Duodenal mucosa (tissue), 2 donors: ENCODE measurements around the gene DLST.

Source experiments
- H3K27ac ChIP-seq: one replicate; pipeline ENCODE4 v1.7.0; 2013; ENCODE audit warnings: low read depth, low read length
- H3K27me3 ChIP-seq, 2 donors: one replicate each; pipeline ENCODE4 v1.7.0; 2013; ENCODE audit warnings: low read length in 2 of 2, control low read depth in 1 of 2; ENCODE audit not compliant: insufficient read depth in 2 of 2, control insufficient read depth in 1 of 2
- H3K36me3 ChIP-seq, 2 donors: one replicate each; pipeline ENCODE4 v1.7.0; 2013; ENCODE audit warnings: low read length in 2 of 2, control low read depth in 1 of 2; ENCODE audit not compliant: insufficient read depth in 2 of 2, control insufficient read depth in 1 of 2
- H3K4me1 ChIP-seq, 2 donors: one replicate each; pipeline ENCODE4 v1.7.0; 2013; ENCODE audit warnings: low read length in 2 of 2, control low read depth in 1 of 2; ENCODE audit not compliant: insufficient read depth in 2 of 2, control insufficient read depth in 1 of 2
- H3K4me3 ChIP-seq, 2 donors: one replicate each; pipeline ENCODE4 v1.7.0; 2013; ENCODE audit warnings: low read length in 2 of 2, low read depth in 1 of 2
- H3K9ac ChIP-seq, 2 donors: one replicate each; pipeline ENCODE4 v1.7.0; 2013; ENCODE audit warnings: low read length in 2 of 2, low read depth in 1 of 2
- H3K9me3 ChIP-seq, 2 donors: one replicate each; pipeline ENCODE4 v1.7.0; 2013; ENCODE audit warnings: low read length in 2 of 2, control low read depth in 1 of 2; ENCODE audit not compliant: control insufficient read depth in 1 of 2

The DLST gene

DNA sequence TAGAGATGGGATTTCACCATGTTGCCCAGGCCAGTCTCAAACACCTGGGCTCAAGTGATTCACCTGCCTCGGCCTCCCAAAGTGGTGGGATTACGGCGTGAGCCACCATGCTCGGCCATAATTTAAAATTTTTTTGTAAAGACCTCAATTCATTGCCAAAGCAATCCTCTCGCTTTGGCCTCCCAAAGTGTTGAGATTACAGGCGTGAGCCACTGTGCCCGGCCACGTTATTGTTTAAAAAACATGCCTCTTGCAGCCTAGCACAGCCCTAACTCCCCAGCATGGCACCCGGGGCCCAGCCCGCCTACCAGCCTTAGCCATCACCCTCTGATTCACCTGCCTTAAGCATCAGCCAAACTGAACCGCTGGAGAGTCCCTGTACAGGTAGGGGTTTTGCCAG lies 54.4 kb downstream of the DLST start:
- Histone ChIP-seq H3K27me3 (no peaks in the 10 kb centered on the region), H3K9ac (no peak overlapping the region), H3K9me3 (peaks cover 0 to 5% of the 10 kb centered on the region in 2 donors), H3K27ac (no peak overlapping the region), H3K36me3 (no peaks in the 10 kb centered on the region), H3K4me3 (no peak overlapping the region), H3K4me1 (peaks cover 7 to 22% of the 10 kb centered on the region in 2 donors)

DNA sequence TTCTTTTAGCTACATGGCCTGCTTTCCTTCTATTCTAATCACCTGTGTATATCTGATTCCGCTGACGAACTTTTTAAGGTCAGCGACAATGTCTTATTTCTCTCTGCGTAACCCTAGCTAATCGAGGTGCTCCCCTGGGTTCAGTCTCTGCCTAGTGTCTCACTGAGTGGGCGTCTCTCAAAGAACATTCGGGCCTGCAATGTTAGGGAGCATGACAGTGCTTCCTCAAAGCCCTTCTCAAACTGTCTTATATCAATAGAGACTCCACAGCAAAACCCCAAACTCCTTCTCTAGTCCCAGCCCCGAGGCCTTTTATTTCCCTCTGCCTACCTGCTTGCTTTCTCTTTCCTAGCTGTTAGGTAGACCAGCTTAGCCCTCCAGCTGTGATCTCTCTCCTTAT lies 55.0 kb downstream of the DLST start:
- H3K27me3 ChIP-seq = no peaks in the 10 kb centered on the region
- H3K9me3 ChIP-seq = peaks cover 0 to 5% of the 10 kb centered on the region in 2 donors
- H3K9ac ChIP-seq = no peak overlapping the region
- H3K36me3 ChIP-seq = no peaks in the 10 kb centered on the region
- no peak overlapping the region for H3K4me3 ChIP-seq
- H3K27ac ChIP-seq = no peak overlapping the region
- peaks cover 13 to 27% of the 10 kb centered on the region in 2 donors for H3K4me1 ChIP-seq

DNA sequence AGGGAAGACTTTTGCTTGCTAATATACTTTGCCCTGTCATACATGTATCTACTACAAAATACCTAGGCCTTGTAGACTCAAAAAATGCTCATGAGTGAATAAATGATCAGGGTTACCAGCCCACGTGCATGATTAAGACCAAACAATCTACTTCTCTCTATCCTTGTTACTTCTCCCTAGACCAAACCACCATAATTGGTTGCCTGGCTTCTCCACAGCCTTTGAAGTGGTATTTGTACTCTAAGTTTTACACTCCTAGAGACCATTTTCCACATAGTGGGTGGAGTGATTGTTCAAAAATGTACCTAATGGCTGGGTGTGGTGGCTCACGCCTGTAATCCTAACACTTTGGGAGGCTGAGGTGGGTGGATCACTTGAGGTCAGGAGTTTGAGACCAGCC lies 55.5 kb downstream of the DLST start:
- Histone ChIP-seq H3K27ac (no peak overlapping the region), H3K4me3 (no peak overlapping the region), H3K36me3 (no peaks in the 10 kb centered on the region), H3K27me3 (no peaks in the 10 kb centered on the region), H3K4me1 (peaks cover 17 to 32% of the 10 kb centered on the region in 2 donors), H3K9me3 (peaks cover 0 to 5% of the 10 kb centered on the region in 2 donors), H3K9ac (no peak overlapping the region)

DNA sequence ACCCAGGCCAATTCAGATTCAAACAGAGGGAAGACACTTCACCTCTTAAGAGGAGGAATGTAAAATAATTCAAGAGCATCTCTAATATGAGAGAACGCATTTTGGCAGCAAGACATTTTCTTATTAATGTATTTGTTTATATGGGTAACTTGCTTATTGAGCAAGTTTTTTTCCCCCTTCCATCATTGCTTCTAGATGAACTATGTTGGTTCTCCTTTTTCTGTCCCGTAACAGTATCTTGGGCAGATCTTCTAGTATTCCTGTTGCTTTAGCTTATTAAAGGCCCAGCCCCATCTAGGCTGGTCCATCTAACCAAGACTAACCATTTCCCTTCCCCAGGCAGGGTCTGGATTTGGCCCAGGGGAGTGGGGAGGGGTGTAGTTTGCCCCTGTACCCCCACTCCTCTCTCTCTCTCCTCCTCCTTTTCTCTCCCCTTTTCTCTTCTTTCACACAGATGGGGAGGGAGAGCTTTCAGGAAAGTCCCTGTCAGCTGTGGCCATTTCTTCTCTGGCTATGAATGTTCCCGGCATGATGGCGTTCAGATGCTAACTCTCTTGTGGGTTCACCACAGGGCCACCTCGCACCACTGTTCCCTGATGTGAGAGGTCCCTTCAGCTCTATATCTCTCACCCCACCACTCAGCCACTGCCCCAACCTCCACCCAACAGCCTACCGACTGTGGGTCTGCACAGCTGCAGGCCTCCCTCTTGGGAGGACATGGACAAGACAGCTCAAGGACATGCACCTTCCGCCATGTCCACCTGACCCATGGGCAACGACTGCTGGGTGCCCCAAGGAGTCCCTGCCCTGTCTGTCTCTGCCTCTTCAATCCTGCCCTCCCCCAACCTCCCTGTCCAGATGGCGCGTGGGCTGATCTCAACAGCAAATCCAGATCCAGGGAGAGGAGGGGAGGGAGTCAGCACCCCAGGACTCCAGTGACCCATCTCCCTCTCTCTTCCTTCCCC lies 57.1 kb downstream of the DLST start:
- Histone ChIP-seq H3K36me3 (no peaks in the 10 kb centered on the region), H3K4me1 (peaks cover 17 to 30% of the 10 kb centered on the region in 2 donors), H3K9ac (no peak overlapping the region), H3K27me3 (no peaks in the 10 kb centered on the region), H3K27ac (peak overlapping the region; percentile 72), H3K4me3 (no peak overlapping the region), H3K9me3 (peaks cover 0 to 5% of the 10 kb centered on the region in 2 donors)

DNA sequence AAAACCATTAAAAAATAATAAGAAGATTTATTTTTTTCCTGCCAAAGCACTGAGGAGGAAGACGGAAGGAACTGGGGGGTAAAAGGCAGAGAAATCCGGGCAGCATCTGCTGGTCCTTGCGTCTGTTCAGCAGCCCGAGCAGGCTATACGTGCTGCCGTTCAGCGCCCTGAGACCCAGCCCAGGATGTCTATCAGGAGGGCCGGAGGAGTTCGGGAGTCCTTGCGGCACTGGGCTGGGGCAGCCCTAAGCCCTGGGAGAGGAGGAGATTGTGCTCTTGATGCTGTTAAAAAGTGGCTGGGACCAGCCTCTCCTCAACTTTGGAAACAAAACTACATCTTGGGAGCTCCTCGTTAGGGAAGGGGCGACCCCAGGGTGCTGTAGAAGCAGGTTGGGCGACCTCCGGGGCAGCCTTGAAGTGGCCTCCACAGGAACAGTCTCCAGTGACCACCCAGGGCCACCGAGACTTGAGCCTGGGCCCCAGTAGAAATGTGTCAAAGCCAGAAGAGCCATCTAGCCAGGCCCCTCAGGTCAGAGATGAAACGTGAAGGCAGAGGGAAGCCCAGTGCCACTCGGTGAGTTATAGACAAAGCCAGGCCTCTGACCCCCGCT lies 59.3 kb downstream of the DLST start:
- Histone ChIP-seq H3K27ac (peak overlapping the region; percentile 28), H3K4me3 (peak overlapping the region; percentile 13 to 46), H3K9ac (peak overlapping the region; percentile 45 to 63), H3K9me3 (peaks cover 0 to 5% of the 10 kb centered on the region in 2 donors), H3K36me3 (no peaks in the 10 kb centered on the region), H3K4me1 (peaks cover 20 to 30% of the 10 kb centered on the region in 2 donors), H3K27me3 (no peaks in the 10 kb centered on the region)

DNA sequence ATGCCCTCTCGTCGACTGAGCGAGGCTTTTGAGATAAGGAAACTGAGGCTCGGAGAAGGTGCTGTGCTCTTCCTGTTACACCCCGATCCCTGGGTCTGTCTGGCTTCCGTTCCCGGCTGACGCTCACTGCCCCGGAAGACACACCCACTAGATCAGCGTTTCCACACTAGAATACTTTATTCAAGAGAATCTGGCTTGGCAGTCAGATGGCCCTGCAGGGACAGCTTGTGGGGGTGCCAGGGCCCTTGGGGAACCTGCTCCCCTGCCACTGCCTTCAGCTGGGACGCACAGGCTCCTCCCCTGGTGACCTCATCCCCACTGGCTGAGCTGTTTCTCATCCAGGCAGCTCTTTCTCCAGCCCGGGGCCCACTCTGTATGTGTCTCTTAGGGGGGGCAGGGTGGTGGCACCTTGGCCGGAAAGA lies 60.0 kb downstream of the DLST start:
- H3K36me3 ChIP-seq = no peaks in the 10 kb centered on the region
- H3K9me3 ChIP-seq = peaks cover 0 to 5% of the 10 kb centered on the region in 2 donors
- peak overlapping the region; percentile 28 for H3K27ac ChIP-seq
- no peaks in the 10 kb centered on the region for H3K27me3 ChIP-seq
- peak overlapping the region; percentile 13 to 46 for H3K4me3 ChIP-seq
- H3K4me1 ChIP-seq = peaks cover 24 to 35% of the 10 kb centered on the region in 2 donors
- H3K9ac ChIP-seq = peak overlapping the region; percentile 45 to 63

DNA sequence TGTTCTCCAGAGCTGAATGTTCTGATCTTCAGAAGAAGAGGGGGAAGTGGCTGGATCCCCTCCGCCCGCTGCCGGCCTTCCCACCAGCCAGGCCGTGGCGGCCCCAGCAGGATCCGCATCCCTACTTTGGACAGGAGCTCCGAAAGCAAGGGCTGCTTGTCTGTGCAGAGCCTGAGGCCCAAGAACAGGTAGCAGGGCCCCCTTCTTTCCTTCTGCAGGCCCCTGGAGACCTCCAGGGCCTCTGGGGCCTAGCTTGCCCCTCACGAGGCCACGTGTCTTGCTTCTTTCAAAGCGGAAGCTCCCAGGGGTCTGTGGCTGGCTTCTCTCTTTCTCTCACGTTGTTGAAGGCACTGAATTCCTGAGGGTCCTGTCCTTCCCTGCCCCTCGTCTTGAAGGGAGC lies 60.5 kb downstream of the DLST start:
- H3K4me3 ChIP-seq = peak overlapping the region in 1 of 2 donors; percentile 46
- no peaks in the 10 kb centered on the region for H3K27me3 ChIP-seq
- H3K9me3 ChIP-seq = peaks cover 0 to 5% of the 10 kb centered on the region in 2 donors
- peaks cover 24 to 37% of the 10 kb centered on the region in 2 donors for H3K4me1 ChIP-seq
- no peak overlapping the region for H3K27ac ChIP-seq
- no peaks in the 10 kb centered on the region for H3K36me3 ChIP-seq
- H3K9ac ChIP-seq = peak overlapping the region; percentile 10 to 45

DNA sequence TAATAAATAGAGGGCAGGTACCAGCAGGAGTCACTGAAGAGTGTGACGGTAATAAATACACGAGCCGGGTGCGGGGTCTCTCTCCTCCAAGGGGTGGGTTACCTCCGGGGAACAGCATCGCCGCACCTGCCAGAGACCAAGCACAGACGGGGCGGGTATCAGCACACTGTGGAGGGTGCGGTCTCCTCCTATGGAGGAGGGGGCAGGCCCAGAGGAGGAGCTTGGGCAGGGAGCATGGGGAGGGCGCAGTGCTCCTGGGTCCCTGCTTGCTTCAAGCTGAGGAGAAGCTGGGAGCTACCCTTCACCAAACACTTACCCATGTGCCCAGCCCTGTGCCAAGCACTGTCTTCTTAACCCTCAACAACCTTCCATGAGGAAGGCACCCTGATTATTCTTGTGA lies 60.9 kb downstream of the DLST start:
- H3K9me3 ChIP-seq = peaks cover 0 to 5% of the 10 kb centered on the region in 2 donors
- H3K4me1 ChIP-seq = peaks cover 24 to 37% of the 10 kb centered on the region in 2 donors
- no peak overlapping the region for H3K27ac ChIP-seq
- H3K4me3 ChIP-seq = no peak overlapping the region
- H3K36me3 ChIP-seq = no peaks in the 10 kb centered on the region
- H3K27me3 ChIP-seq = no peaks in the 10 kb centered on the region
- no peak overlapping the region for H3K9ac ChIP-seq

DNA sequence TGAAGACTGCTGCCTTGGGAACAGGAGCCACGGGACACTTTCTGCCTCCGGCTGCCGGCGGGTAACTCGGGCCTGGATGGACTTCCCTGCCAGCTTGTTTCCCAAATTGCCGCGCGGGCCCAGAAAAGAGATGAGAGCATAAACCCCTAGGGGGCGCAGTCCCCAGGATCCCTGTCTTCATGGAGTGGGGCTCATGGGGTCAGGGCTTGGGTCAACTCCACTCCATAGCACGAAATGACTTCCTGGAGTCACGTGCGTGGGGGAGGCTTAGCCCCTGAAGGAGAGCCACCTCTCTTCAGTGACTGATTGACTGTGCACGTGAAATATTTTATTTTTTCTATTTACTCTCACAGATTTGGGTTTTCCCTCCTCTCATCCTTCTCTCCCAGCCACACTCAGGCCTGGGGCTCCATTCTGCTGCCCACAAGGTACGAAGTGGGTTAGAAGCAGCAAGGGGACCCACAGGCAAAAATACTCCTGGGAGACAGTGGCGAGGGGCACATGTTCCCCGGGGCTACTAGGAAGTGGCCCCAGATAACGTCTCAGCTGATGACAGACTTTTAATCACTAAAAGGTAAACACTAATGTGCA lies 63.6 kb downstream of the DLST start:
- Histone ChIP-seq H3K27ac (no peak overlapping the region), H3K9ac (no peak overlapping the region)

More for the DNA sequence above, 63.6 kb downstream of the DLST start:
- Histone ChIP-seq H3K36me3 (no peaks in the 10 kb centered on the region), H3K4me3 (no peak overlapping the region), H3K4me1 (peaks cover 19 to 31% of the 10 kb centered on the region in 2 donors), H3K27me3 (no peaks in the 10 kb centered on the region), H3K9me3 (no peaks in the 10 kb centered on the region)
